ENCODE data around the gene OPCML. TPM values are rescaled to one million over a fixed set of nuclear protein-coding genes. Genes with fewer than 3 reads are reported as not detected.

The OPCML gene
- total RNA-seq, 2 experiments from 2014 or later, result not detected

DNA sequence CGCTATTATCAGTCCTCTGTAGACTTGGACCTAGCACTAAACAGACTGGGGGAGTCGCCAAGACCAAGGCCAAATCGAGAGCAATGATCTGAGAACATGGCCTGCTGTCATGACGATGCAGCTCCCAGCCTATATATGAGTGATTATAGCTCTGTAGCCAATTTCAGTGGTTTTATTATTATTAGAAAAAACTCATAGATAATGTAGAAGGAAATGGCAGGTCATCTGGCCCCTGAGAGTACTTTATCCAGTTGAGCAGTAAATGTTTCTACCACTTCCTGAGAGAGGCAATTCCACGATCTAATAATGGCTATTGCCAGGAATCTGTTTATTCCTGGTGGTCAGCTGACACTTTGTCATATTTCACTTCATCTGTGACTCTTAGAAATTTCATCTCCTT lies 666.7 kb downstream of the OPCML start:
- H3K27ac Mint-ChIP-seq, result no peak overlapping the region
- CTCF ChIA-PET, result no interaction called here
- H3K9me3 Mint-ChIP-seq (ENCODE audit: insufficient read depth), result no peaks in the 10 kb centered on the region
- peaks cover 4% of the 10 kb centered on the region for H3K27me3 Mint-ChIP-seq (ENCODE audit: low read depth)
- DNase-seq (no peak), ATAC-seq (no peak)
- no peaks in the 10 kb centered on the region for H3K4me1 Mint-ChIP-seq (ENCODE audit: low read depth)
- no peak overlapping the region for H3K4me3 Mint-ChIP-seq
- POLR2A ChIA-PET, result no interaction called here
- no peaks in the 10 kb centered on the region for H3K36me3 Mint-ChIP-seq (ENCODE audit: low read depth)

DNA sequence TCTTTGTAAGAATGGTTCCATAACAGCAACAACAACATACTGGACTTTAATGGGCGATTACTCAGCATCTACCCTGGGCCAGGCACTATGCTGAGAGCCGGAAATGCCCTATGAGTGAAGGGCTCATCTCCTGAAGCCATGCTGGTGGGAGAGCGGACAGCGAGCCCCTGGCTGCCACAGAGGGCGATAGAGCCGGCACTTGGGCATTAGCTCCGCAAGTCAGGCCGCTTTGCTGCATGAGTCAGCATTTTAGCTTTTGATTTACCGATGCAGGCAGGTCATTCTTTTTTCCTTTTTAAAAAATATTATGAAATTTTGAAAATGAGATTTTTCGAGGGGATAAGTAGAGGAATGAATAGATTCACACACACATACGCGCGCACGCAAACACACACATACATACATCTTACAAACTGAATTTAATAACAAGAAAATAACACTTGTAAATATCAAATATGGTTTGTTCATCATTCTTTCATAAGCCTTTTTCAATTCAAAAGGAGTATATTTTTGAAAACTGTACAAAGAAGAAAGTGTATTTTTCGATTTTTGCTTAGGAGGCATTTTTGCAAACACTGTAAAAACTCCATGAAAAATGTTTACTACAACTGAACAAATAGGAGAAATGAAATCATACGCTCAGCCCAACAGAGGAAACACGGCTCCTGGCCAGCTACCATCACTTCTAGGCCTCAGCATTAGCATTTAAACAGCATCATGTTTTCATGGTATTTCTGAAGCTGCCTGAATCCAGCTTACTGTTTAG lies 667.3 kb downstream of the OPCML start:
- ATAC-seq, result no peak
- H3K9me3 Mint-ChIP-seq (ENCODE audit: insufficient read depth), result no peaks in the 10 kb centered on the region
- H3K4me3 Mint-ChIP-seq, result no peak overlapping the region
- no peak for DNase-seq
- no peaks in the 10 kb centered on the region for H3K36me3 Mint-ChIP-seq (ENCODE audit: low read depth)
- peaks cover 4% of the 10 kb centered on the region for H3K27me3 Mint-ChIP-seq (ENCODE audit: low read depth)
- CTCF ChIA-PET, result no interaction called here
- POLR2A ChIA-PET, result no interaction called here
- no peak overlapping the region for H3K27ac Mint-ChIP-seq
- no peaks in the 10 kb centered on the region for H3K4me1 Mint-ChIP-seq (ENCODE audit: low read depth)

DNA sequence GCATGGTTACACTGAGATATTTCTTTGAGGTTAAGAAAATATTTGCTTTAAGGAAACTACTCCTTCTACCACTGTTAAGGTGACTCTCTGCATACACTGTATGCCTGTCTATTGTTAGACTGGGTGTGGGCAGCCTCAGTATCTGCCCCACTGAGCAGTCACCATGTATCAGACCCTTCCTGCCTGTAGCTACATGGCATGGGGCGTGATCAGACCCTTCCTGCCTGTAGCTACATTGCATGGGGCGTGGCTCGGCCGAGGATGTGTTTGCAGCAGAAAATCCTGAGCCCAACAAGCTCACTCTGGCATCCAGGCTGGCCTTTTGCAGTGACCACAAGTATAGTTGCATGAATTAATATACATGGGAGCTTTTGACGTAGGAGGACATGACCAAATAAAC lies 669.4 kb downstream of the OPCML start:
- no peaks in the 10 kb centered on the region for H3K9me3 Mint-ChIP-seq (ENCODE audit: insufficient read depth)
- no peak overlapping the region for H3K27ac Mint-ChIP-seq
- H3K27me3 Mint-ChIP-seq (ENCODE audit: low read depth), result peaks cover 9% of the 10 kb centered on the region
- ATAC-seq (no peak), DNase-seq (no peak)
- H3K4me3 Mint-ChIP-seq, result no peak overlapping the region
- POLR2A ChIA-PET, result no interaction called here
- H3K4me1 Mint-ChIP-seq (ENCODE audit: low read depth), result no peaks in the 10 kb centered on the region
- H3K36me3 Mint-ChIP-seq (ENCODE audit: low read depth), result no peaks in the 10 kb centered on the region
- CTCF ChIA-PET, result interaction anchor here (1.7 kb wide), 1 partner anchor 21 kb away, joined by 3 read pairs; no protein-coding TSS in a partner anchor

DNA sequence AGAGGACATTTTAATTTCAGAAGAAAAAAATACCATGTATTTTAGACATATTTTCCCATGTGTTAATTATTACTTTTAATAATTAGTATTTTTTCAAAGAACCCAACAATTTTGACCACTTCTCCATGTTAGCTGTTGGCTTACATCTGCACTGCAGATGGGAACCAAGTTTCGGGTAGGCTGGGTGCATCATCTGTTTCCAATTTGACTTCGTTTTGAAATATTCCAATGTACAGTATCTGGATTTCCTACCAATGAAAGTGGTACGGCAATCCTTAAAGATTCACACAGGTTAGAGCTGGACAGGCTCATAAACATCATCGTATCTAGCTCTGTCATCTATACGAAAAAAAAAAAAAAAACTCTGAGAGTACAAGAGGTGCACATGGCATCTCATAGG lies 670.2 kb downstream of the OPCML start:
- H3K9me3 Mint-ChIP-seq (ENCODE audit: insufficient read depth), result no peaks in the 10 kb centered on the region
- H3K36me3 Mint-ChIP-seq (ENCODE audit: low read depth), result no peaks in the 10 kb centered on the region
- DNase-seq (no peak), ATAC-seq (no peak)
- ChIA-PET CTCF (interaction anchor here (1.7 kb wide), 1 partner anchor 22 kb away, joined by 3 read pairs; no protein-coding TSS in a partner anchor), POLR2A (no interaction called here)
- no peaks in the 10 kb centered on the region for H3K4me1 Mint-ChIP-seq (ENCODE audit: low read depth)
- no peak overlapping the region for H3K27ac Mint-ChIP-seq
- H3K27me3 Mint-ChIP-seq (ENCODE audit: low read depth), result peaks cover 5% of the 10 kb centered on the region
- no peak overlapping the region for H3K4me3 Mint-ChIP-seq

DNA sequence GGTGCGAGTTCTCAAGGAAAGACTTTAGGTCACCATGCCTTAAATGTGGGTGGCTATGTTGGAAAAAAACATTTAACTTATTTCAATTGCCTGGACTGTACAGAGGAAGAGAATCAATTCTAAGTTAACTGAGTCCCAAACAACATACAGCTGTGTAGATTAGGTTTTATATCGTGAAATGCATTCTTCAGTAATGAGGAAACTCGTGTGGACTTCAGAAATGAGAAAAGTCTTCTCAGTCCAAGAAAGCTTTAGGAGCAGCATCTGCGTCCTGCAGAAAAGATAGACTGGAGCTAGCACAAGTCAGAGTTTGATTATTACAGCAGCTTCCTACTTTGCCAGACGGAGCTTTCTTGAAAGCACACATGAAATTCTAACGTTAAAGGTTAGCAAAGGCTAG lies 673.0 kb downstream of the OPCML start:
- ChIA-PET CTCF (no interaction called here), POLR2A (no interaction called here)
- ATAC-seq, result no peak
- Mint-ChIP-seq H3K27ac (no peak overlapping the region), H3K27me3 (ENCODE audit: low read depth) (peaks cover 5% of the 10 kb centered on the region), H3K4me3 (no peak overlapping the region), H3K4me1 (ENCODE audit: low read depth) (no peaks in the 10 kb centered on the region), H3K9me3 (ENCODE audit: insufficient read depth) (no peaks in the 10 kb centered on the region), H3K36me3 (ENCODE audit: low read depth) (no peaks in the 10 kb centered on the region)
- DNase-seq, result no peak

DNA sequence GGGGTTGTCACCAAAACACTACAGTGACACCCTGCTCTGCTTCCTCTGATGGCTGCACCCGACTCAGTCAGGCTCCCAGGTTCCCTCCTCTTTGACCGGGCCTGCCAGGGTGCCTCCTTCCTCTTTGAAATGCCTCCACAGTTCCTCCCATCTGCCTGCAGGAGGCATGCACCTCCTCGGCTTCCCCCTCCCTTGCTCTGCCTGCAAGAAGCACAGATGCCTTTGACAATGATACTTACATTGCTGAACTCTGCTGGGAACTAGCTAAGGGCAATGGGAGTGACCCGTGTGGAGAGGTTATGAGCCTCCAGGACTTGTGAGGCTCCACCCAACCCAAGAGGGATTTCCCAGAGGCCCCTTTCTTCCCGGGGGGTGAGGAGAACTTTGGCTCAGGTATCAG lies 674.1 kb downstream of the OPCML start:
- no peaks in the 10 kb centered on the region for H3K9me3 Mint-ChIP-seq (ENCODE audit: insufficient read depth)
- H3K36me3 Mint-ChIP-seq (ENCODE audit: low read depth), result no peaks in the 10 kb centered on the region
- no peak overlapping the region for H3K4me3 Mint-ChIP-seq
- CTCF ChIA-PET, result no interaction called here
- DNase-seq, result no peak
- ATAC-seq, result no peak
- H3K27ac Mint-ChIP-seq, result no peak overlapping the region
- H3K27me3 Mint-ChIP-seq (ENCODE audit: low read depth), result peaks cover 5% of the 10 kb centered on the region
- POLR2A ChIA-PET, result no interaction called here
- no peaks in the 10 kb centered on the region for H3K4me1 Mint-ChIP-seq (ENCODE audit: low read depth)

DNA sequence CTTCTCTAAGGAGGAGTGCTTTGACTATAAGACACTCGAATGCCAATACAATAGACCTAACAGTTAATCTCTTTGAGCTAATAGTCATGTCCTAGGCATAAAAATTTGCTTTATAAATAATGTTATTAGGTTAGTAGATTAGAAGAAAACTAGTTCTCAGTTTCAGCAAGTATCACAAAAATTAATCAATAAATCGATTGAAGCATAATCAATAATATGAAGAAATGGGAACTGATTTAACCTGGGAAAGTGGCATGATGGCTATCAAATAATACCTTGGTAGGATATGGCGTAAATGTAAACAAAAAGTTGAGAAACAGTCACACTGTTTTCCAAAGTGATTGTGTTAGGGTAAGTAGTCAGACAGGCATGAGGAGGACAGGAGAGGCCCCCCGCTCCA lies 676.3 kb downstream of the OPCML start:
- ChIA-PET POLR2A (no interaction called here), CTCF (no interaction called here)
- Mint-ChIP-seq H3K9me3 (ENCODE audit: insufficient read depth) (no peaks in the 10 kb centered on the region), H3K27ac (no peak overlapping the region), H3K4me1 (ENCODE audit: low read depth) (no peaks in the 10 kb centered on the region), H3K27me3 (ENCODE audit: low read depth) (peaks cover 5% of the 10 kb centered on the region), H3K4me3 (no peak overlapping the region), H3K36me3 (ENCODE audit: low read depth) (no peaks in the 10 kb centered on the region)
- ATAC-seq (no peak), DNase-seq (no peak)

DNA sequence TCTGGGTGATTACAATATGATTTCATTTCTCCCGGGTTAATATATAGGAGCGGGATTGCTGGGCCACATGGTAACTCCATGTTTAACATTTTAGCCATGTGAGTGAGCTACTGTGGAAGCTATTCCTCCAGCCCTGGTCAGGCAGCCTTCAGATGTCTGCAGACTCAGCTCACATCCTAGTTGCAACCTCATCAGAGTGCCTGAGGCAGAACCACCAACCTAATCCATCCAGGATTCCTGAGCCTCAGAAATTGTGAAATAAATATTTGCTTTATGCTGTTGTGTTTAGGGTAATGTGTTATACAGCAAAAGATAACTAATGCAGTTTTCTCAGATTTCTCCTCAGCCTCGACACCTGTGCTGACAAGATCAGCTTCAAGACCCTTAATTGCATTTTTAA lies 676.8 kb downstream of the OPCML start:
- ATAC-seq (no peak), DNase-seq (no peak)
- Mint-ChIP-seq H3K27me3 (ENCODE audit: low read depth) (peaks cover 5% of the 10 kb centered on the region), H3K36me3 (ENCODE audit: low read depth) (no peaks in the 10 kb centered on the region), H3K4me1 (ENCODE audit: low read depth) (no peaks in the 10 kb centered on the region), H3K27ac (no peak overlapping the region), H3K4me3 (no peak overlapping the region), H3K9me3 (ENCODE audit: insufficient read depth) (no peaks in the 10 kb centered on the region)
- ChIA-PET POLR2A (no interaction called here), CTCF (no interaction called here)

DNA sequence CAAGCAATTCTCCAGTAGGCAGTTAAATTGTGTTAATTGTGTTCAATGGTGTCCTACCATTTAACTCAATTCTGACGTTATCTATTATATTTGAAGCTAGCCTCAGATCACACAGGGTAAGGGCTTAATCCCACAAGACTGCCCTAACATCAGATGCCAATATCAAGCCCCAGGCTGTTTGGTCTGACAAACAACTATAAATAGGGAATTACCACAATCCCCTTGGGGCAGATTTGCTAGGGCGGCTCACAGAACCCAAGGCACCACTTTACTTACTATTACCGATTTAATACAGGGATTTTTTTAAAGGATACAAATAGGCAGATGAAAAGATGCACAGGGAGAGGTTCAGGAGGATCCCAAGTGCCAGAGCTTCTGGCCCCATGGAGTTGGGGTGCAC lies 678.4 kb downstream of the OPCML start:
- DNase-seq, result no peak
- CTCF ChIA-PET, result no interaction called here
- H3K27ac Mint-ChIP-seq, result no peak overlapping the region
- POLR2A ChIA-PET, result no interaction called here
- no peaks in the 10 kb centered on the region for H3K9me3 Mint-ChIP-seq (ENCODE audit: insufficient read depth)
- ATAC-seq, result no peak
- no peaks in the 10 kb centered on the region for H3K36me3 Mint-ChIP-seq (ENCODE audit: low read depth)
- no peak overlapping the region for H3K4me3 Mint-ChIP-seq
- H3K4me1 Mint-ChIP-seq (ENCODE audit: low read depth), result no peaks in the 10 kb centered on the region
- H3K27me3 Mint-ChIP-seq (ENCODE audit: low read depth), result peaks cover 2% of the 10 kb centered on the region

DNA sequence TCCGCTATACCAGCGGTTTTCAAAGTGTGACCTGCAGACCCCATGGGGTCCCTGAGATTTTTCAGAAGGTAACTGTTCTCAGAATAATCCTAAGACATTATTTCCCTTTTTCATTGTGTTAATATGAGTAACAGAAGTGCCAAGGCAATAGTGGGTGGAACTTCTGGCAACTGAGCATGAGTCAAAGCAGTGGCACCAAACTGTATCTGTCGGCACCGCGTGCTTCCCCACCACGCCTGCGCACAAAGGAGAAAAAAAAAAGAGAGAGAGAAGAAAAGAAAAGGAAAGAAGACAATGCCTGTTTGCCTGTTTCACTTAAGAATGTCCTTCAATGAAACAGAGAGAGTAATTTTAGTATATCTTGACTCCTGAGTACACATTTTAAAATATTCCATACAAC lies 679.9 kb downstream of the OPCML start:
- ATAC-seq (no peak), DNase-seq (no peak)
- ChIA-PET POLR2A (no interaction called here), CTCF (no interaction called here)
- Mint-ChIP-seq H3K9me3 (ENCODE audit: insufficient read depth) (no peaks in the 10 kb centered on the region), H3K27ac (no peak overlapping the region), H3K27me3 (ENCODE audit: low read depth) (peaks cover 3% of the 10 kb centered on the region), H3K4me1 (ENCODE audit: low read depth) (no peaks in the 10 kb centered on the region), H3K36me3 (ENCODE audit: low read depth) (no peaks in the 10 kb centered on the region), H3K4me3 (no peak overlapping the region)

DNA sequence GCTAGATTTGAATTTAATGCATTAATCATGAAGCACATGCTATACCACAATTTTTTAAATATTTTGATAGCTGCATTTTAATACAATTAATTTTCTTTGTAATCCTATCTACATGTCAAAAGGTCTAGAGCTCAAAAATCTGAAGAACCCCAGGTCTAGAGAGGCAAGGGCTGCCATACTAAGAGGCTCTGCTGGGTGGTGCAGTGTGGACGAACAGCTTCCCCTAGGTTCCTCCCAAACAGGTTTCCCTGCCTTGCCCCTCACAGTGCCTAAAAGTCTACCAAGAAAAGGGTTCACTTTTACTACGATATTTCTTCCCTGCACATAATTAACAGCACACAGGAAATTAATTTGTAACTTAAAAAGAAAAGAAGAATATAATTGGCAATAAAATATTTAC lies 681.1 kb downstream of the OPCML start:
- Mint-ChIP-seq H3K27ac (no peak overlapping the region), H3K4me3 (no peak overlapping the region), H3K27me3 (ENCODE audit: low read depth) (peaks cover 3% of the 10 kb centered on the region), H3K9me3 (ENCODE audit: insufficient read depth) (no peaks in the 10 kb centered on the region), H3K36me3 (ENCODE audit: low read depth) (no peaks in the 10 kb centered on the region), H3K4me1 (ENCODE audit: low read depth) (no peaks in the 10 kb centered on the region)
- DNase-seq (no peak), ATAC-seq (no peak)
- CTCF ChIA-PET, result no interaction called here
- POLR2A ChIA-PET, result no interaction called here

DNA sequence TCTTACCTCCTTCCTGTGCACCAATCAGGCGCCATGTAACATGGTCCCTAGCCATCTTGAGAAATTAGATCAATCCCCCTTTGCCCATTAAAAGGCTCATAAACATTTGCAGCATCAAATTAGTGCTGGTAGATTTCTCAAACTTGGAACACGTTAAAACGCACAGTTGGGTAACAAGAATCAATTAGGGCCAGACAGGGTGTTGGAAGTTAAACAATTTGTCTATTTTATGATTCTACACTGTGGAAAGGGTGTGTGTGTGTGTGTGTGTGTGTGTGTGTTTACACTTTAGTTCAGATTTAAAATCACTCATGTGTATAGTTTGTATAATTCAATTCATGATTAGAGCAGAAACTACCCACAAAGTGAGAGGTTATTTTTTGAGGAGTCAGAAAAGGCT lies 682.0 kb downstream of the OPCML start:
- Mint-ChIP-seq H3K9me3 (ENCODE audit: insufficient read depth) (no peaks in the 10 kb centered on the region), H3K27ac (no peak overlapping the region), H3K4me3 (no peak overlapping the region), H3K36me3 (ENCODE audit: low read depth) (no peaks in the 10 kb centered on the region), H3K4me1 (ENCODE audit: low read depth) (no peaks in the 10 kb centered on the region), H3K27me3 (ENCODE audit: low read depth) (peaks cover 3% of the 10 kb centered on the region)
- ATAC-seq (no peak), DNase-seq (no peak)
- ChIA-PET CTCF (no interaction called here), POLR2A (no interaction called here)

DNA sequence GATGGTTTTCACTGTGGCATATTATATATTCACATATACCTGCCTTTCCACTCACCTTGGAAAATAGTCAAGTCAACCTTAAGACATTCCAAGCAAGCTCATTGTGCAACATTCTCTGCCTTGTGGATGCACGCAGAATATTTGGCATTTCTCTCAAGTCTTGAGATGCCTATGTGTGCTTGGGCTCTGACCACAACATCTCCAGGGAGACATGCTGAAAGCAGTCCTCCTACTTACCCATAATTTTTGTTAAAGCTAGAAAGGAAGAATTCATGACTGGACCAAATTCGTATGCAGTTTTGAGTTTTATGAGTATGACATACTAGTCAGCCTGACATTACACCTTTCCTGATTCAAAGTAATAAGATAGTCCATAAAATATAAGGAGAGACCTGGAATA lies 684.0 kb downstream of the OPCML start:
- H3K36me3 Mint-ChIP-seq (ENCODE audit: low read depth), result no peaks in the 10 kb centered on the region
- no peak overlapping the region for H3K27ac Mint-ChIP-seq
- no peaks in the 10 kb centered on the region for H3K4me1 Mint-ChIP-seq (ENCODE audit: low read depth)
- H3K4me3 Mint-ChIP-seq, result no peak overlapping the region
- POLR2A ChIA-PET, result no interaction called here
- DNase-seq (no peak), ATAC-seq (no peak)
- no peaks in the 10 kb centered on the region for H3K9me3 Mint-ChIP-seq (ENCODE audit: insufficient read depth)
- H3K27me3 Mint-ChIP-seq (ENCODE audit: low read depth), result peaks cover 3% of the 10 kb centered on the region
- CTCF ChIA-PET, result no interaction called here

Data from activated CD8-positive, alpha-beta T cell treated with anti-CD3 and anti-CD28 coated beads, Interleukin-2, amount 10 ng/mL, durations not matched to agents 7 days and 5 days (primary cell).